HS-5 (cell line): Measurements from ENCODE around the gene CLTCL1.
"Not testable (repeated sequence)": the region's sequence is repeated elsewhere in the genome, so short reads cannot be mapped to it uniquely, and the experiment has no call there.

Experiments
- DNase-seq: peaks from one replicate; pipeline ENCODE4 v3.0.0-alpha.2; 2012; ENCODE audit warnings: low read depth

The CLTCL1 gene

DNA sequence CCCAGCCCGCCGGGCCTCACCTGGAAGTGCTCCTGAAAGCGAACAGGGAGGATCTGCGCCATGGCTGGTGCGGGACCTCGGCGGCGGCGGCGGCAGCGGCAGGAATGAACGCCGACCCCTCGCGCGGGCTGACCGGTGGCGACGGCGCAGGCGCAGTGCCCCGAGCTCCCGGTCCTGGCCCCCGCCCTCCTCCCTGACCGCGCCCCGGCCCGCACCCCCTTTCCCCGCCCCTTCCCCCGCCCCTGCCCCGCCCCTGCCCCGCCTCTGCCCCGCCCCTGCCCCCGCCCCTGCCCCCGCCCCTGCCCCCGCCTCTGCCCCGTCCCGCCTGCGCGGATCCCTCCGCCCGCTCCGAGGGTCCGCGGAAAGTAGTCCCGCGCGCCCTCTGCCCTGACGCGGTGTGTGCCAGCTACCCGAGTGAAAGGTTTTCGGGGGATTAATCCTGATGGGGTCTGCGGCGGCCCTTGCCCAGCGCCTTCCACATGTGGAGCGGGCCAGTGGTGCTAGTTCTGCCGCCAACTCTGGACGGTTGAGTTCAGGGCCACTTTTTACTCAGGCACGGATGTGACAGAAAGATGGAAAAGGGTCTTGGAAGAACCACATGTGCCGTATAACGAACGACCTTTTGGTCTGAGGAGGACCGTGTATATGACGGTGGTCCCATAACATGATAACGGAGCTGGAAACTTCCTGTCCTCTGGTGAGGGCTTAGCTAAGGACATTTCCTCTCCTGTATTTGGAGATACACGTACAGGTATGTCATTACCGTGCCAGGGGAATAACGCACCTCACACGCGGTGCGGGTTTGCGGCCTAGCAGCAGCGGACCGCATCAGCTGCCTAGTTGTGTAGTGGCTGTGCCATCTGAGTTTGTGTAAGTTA lies at the start of gene CLTCL1:
Gene CLTCL1, minus strand, starts transcription at position 140 of the 878 bp plus-strand sequence. Its CDS starts 78 bp downstream, at position 62.
- peak; percentile 42 for DNase-seq

DNA sequence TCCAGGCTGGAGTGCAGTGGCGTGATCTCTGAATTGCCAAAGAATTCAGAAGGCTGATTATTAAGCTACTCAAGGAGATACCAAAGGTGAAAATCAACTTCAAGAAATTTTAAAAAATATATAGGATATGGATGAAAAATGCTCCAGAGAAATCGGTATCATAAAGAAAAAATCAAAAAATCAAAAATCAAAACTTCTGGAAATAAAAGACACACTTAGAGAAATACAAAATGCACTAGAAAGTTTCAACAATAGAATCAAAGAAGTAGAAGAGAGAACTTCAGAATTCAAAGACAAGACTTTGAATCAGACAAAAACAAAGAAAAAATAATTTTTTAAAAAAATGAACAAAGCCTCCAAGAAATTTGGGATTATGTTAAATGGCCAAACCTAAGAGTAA lies 45.6 kb upstream of the CLTCL1 start:
- no peak for DNase-seq

DNA sequence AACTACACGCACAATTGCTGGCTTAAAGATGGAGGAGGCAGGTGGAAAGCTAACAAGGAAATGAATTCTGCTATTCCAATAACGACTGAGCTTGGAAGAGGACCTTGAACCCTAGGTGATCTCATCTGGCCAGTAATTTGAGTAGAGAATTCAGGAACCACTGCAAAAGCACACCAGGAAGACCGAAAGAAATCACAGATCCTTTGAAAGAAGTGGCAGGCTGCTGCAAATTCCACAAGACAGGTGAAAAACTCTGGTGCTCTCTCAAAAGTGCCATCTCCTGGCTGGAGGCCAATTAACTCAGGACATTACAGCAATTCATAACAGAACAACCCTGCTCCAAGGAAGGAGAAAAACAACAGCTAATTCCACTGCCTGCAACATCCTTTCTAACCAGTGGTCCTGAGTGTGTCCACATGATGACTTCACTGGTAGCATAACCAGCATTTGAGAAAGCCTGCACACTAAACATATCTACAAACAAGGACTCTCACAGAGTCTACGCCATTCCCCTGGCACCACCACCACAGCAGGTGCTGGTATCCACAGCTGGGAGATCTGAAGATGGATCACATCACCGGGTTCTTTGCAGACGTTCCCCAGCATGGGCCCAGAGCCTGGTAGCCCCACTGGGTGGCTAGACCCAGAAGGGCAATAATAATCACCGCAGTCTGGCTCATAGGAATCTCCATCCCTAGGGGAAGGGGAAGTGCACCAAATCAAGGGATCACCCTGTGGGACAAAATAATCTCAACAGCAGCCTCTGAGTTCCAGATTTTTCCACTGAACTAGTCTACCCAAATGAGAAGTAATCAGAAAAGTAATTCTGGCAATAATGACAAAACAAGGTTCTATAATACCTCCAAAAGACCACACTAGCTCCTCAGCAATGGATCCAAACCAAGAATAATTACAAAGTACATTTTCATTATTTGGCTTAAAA lies 44.9 kb upstream of the CLTCL1 start:
- DNase-seq: no peak

DNA sequence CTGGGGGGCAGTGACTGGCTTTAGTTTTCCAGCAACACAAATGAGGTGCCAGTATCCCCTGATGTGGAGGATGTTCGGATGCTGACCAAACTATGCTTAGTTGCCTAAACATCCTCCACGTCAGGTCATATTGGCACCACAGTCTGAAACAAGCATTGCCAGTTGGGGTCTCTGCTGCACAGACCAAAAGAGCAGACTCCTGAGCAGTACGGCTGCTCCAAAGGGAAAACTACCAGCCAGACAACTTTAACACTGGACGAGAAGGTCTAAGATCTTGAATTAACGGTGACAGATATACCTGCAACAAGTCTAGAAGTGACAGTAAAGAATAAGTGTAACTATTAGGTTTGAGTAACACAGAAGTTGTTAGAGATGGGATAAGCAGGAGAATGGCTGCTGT lies 40.5 kb upstream of the CLTCL1 start:
- DNase-seq: no peak

DNA sequence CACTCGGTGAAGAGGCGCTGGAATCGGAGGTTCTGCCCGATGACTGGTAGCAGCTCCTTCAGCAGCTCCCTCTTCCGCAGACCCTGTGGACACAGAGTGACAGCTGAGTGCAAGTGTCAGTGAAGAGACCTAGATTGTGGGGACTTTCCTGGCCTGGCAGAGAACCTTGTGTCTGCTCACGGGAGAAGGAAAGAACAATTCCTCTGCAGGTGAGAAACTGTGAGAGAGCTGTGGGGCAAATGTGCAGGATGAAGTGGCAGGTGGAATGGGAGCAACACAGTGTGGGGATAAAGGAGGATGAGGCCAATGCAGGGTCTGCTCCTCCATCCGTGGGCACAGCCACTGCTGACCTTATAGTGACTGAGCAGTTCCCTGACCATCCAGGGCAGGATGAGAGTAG lies 40.0 kb upstream of the CLTCL1 start:
- no peak for DNase-seq

DNA sequence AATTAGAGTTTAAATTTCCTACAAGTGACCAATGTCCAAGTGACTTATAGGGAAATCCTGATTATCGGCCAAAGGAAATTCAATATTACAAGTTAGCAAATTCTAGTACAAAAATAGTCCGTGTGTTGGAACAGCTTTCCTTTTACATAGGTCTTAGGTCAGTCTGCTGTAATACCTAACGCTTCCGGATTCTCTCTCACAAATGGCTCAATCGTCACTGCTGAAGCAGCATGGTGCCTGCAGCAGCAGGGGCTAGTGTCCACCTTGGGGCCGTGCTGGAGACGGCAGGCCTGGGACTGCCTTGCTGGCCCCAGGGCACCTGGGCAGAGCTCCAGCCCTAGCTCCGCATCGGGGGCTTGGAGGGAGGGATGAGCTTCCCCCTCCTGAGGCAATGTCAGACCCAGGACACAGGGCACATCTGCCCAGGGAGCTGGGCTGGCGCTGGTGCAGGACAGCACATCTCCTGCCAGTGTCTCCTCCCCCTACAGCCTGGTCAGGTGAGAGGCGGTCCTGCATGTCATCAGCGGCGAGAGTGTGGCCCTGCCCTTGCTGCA lies 39.4 kb upstream of the CLTCL1 start:
- DNase-seq: no peak

DNA sequence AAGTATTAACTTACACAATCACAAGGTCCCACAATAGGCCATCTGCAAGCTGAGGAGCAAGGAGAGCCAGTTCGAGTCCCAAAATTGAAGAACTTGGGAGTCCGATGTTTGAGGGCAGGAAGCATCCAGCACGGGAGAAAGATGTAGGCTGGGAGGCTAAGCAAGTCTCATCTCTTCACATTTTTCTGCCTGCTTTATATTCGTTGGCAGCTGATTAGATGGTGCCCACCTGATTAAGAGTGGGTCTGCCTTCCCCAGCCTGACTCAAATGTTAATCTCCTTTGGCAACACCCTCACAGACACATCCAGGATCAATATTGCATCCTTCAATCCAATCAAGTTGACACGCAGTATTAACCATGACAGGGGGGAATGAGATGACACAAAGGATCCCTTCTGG lies 38.7 kb upstream of the CLTCL1 start:
- not testable (repeated sequence) for DNase-seq

DNA sequence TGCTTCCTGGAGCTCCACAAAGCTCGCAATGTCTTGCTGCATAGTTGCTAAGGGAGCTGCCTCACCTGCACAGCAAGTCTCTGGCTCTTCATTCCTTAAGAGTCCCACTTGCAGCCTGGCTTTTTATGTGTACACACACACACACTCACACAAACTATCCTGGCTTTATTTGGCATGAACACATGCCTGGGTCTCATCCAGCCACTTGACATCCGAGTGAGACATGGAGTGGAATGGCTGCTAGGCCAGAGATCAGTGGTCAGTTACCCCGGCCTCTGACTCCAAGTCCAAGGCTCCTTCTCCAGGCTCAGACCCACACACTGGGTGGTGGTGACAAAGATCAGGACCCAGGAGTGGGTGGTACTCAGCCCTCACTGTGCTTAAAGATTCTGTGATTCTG lies 37.9 kb upstream of the CLTCL1 start:
- no peak for DNase-seq

DNA sequence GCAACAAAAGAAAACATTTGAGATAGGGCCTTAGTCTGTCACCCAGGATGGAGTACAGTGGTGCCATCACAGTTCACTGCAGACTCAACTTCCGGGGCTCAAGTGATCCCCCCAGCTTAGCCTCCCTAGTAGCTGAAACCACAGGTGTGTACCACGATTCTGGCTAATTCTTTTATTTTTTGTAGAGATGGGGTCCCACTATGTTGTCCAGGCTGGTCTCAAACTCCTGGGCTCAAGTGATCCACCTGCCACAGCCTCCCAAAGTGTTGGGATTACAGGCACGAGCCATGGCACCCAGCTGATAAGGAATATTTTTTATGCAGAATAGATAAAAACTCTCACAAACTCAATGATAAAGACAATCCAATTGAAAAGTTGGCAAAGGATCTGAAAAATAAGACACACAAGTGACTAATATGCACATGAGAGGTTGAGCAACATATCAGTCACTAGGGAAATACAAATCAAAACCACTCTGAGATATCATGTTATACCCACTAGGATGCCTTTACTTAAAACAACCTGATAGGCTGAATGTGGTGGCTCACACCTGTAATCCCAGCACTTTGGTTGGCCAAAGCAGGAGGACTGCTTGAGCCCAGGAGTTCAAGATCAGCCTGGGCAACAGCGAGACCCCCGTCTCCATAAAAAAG lies 33.9 kb upstream of the CLTCL1 start:
- peak; percentile 20 for DNase-seq

DNA sequence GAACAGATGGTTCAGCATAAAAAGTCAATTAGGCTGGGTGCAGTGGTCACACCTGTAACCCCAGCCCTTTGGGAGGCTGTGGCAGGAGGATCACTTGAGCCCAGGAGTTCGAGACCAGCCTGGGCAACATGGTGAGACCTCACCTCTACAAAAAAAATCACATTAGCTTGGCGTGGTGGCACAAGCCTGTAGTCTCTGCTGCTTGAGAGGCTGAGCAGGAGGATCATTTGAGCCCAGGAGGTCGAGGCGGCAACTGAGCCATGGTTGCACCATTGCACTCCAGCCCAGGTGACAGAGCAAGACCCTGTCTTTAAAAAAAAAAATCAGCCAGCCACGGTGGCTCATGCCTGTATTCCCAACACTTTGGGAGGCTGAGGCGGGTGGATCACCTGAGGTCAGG lies 31.9 kb upstream of the CLTCL1 start:
- not testable (repeated sequence) for DNase-seq

DNA sequence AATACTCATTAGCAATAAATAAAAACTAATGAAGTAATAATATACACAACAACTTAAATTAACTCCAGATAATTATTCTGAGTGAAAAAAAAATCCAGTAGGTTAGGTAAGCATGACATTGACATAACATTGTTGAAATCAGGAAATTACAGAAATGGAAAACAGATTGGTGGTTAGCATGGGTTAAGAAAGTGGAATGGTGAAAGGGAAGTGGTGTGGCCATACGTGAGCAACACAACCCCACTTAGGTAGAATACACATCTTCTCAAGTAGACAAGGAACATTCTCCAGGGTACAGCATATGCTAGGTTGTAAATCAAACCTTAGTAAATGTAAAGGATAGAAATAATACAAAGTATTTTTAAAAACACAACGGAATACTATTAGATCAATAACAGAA lies 30.2 kb upstream of the CLTCL1 start:
- no peak for DNase-seq

DNA sequence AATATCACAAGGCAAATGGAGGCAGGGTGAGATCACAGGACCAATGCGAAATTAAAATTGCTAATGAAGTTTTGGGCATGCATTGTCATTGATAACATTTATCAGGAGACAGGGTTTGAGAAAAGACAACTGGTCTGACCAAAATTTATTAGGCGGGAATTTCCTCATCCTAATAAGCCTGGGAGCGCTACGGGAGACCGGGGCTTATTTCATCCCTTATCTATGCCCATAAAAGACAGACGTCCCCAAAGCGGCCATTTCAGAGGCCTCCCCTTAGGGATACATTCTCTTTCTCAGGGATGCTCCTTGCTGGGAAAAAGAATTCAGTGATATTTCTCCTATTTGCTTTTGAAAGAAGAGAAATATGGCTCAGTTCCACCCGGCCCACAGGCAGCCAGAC lies 28.6 kb upstream of the CLTCL1 start:
- not testable (repeated sequence) for DNase-seq

DNA sequence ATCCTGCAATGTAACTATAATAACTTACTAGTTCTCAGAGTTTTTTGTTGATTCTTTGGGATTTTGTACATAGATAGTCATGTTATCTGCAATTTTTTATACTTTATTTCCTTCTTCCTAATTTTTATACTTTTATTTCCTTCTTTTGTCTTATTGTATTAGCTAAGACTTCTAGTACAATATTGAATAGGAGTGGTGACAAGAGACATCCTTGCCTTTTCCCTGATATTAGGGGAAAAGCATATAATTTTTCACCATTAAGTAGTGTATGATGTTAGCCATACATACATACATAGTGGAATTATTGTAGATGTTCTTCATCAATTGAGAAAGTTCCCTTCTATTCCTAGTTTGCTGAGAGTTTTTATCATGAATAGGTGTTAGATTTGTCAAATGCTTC lies 27.8 kb upstream of the CLTCL1 start:
- DNase-seq: no peak

DNA sequence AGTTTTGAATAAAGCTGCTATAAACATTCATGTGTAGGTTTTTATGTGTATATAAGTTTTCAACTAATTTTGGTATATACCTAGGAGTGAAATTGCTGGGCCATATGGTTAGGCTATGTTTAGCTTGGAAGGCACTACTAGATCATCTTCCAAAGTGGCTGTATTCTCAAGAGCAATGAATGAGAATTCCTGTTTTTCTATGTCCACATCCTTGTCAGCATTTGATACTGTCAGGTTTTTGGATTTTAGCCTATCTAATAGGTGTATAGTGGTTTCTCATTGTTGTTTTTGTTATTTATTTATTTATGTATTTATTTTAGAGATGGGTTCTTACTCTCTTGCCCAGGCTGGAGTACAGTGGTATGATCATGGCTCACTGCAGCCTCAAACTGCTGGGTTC lies 26.3 kb upstream of the CLTCL1 start:
- DNase-seq: no peak

DNA sequence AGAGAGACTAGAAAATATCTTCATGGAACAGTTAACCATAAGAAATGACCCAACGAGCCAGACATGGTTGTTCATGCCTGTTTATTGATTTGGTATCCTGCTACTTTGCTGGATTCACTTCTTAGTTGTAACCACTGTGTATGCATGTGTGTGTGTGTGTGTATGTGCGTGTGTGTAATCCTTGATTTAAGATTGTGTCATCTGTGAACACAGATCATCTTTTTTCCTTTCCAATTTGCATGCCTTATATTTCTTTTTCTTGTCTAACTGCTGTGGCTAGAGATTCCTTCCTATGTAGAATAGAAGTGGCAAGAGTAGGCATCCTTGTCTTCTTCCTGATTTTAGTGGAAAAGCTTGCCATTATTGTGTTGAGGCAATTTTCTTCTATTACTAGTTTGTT lies 16.4 kb upstream of the CLTCL1 start:
- DNase-seq: no peak

DNA sequence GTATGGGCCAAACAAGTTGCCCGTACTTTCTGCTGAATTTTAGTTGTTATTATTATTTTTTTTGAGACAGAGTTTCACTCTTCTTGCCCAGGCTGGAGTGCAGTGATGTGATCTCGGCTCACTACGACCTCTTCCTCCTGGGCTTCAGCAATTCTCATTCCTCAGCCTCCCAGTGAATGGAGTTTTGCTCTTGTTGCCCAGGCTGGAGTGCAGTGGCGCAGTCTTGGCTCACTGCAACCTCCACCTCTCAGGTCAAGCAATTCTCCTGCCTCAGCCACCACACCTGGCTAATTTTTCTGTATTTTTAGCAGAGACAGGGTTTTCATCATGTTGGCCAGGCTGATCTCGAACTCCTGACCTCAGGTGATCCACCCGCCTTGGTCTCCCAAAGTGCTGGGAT lies 15.0 kb upstream of the CLTCL1 start:
- DNase-seq: not testable (repeated sequence)

DNA sequence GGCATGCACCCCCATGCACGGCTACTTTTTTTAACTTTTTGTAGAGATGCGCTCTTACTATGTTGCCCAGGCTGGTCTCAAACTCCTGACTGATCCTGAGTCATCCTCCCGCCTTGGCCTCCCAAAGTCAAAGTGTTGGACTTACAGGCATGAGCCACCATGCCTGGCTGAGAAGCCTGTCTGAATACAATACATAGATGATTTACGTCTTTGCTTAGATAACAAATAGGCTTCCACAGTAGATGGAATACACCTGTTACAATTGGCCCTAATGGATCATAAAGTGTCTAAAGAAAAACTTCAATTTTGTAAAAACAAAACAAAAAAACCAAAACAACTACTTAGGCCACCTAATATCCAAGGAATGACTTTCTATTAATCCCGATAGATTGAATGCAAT lies 13.0 kb upstream of the CLTCL1 start:
- DNase-seq: no peak

DNA sequence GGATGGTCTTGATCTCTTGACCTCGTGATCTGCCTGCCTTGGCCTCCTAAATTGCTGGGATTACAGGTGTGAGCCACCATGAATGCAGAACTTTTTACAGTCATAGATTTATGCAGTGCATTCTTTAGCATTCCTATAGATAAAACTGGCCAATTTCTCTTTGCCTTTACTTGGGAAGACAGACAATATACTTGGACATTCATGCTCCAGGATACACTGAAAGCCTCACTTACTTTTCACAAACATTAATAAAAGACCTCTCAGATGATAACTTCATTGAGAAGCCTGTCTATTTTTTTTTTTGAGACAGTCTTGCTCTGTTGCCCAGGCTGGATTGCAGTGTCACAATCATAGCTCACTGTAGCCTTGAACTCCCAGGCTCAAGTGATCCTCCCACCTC lies 12.3 kb upstream of the CLTCL1 start:
- no peak for DNase-seq

DNA sequence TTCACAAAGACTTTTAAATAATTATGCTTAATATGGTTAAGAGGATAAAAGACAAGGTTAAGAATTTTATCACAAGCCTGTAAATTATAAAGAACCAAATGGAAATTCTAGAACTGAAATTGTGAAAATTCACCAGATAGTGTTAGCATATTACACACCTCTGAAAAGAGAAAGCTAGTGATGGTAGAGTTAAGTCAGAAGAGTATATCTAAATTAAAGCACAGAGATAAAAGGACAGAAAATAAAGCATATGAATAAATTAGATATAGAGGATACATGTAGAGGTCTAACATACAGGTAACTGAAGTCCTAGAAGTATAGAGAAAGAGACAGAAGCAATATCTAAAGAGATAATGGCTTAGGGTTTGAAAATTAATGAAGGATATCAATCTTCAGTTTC lies 4.2 kb upstream of the CLTCL1 start:
- no peak for DNase-seq

DNA sequence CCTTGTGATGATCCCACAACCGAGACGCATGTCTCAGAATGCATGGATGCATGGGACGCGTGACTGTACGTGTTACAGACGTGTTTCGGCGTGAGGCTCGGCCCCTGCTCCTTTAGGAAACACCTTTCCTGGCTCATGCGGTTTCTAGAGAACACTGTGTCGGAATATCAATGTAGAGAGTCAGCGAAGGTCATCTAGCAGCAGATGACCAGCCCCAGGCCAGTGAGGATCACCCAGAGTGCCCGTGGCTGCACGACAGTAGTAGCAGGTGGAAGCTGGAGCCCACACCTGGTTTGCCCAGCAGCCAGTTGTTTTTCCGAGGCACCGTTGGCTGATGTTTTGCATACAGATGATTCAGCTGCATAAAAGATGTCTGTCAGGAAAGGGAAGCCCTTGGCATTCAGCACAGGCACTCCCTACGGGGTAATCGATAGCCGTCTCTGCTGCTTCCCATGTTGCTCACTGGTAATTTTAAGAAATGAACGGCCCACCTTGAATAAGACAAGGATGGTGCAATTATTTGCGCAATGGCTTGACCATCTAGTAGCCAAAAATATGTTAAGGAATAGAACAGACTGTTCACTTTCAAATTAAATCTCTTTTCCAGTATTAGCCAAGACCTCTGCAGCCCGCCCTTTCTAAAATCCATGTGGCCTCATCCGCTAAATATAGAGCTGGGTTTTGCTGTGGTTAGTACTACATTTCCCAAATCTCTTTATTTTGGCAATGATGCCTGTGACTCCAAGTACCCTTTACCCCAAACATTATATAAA lies 1.1 kb upstream of the CLTCL1 start:
- DNase-seq: no peak

DNA sequence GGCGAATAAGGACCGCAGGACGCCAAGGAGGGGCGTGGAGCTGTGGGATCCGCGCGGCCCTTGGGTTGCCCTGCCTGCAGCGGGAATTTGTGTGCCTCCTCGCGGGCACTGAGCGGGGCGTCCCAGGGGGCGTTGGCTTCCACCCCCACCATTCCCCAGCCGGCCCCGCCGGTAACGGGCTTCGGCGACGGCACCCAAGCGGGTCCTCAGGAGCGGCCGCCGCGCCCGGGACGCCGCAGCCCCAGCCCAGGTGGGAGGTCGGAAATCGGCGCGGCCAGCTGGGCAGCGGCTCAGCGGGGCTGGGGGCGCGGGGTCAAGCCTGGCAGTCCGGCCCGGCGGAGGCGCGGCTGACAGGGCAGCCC lies 320 bp downstream of the CLTCL1 start:
- no peak for DNase-seq
